ENCODE measurements around the gene CREBRF. TPM values are rescaled to one million over a fixed set of nuclear protein-coding genes. Genes with fewer than 3 reads are reported as not detected.
"Not testable (repeated sequence)": the region's sequence is repeated elsewhere in the genome, so short reads cannot be mapped to it uniquely, and the experiment has no call there.

The CREBRF gene
- total and polyA plus RNA-seq, 2 experiments from 2014 or later: 5.8 to 11.9 TPM

- Histone ChIP-seq H3K36me3 (peaks cover 4% of the 10 kb centered on the region), H3K4me3 (no peak overlapping the region), H3K27ac (peak overlapping the region; percentile 92), H3K27me3 (no peaks in the 10 kb centered on the region), H3K4me1 (ENCODE audit: low read depth) (peaks cover 24% of the 10 kb centered on the region), H3K9me3 (ENCODE audit: low read depth) (no peaks in the 10 kb centered on the region)
- TF ChIP-seq CTCF (IDR thresholded peaks at IDR 0.05; ENCODE audit: low read depth, low read length): no peak
- DNase-seq (ENCODE audit: low read depth in 1 of 2, low spot score in 1 of 2): no peak
Observed at GRCh38 chr5:173029499-173029921, 26.6 kb upstream of the CREBRF start.

GRCh38 chr5:173032096-173032495, 24.1 kb upstream of the CREBRF start:
- DNase-seq (ENCODE audit: low read depth in 1 of 2, low spot score in 1 of 2); H3K27ac ChIP-seq; H3K27me3 ChIP-seq; H3K4me3 ChIP-seq; H3K36me3 ChIP-seq; H3K9me3 ChIP-seq (ENCODE audit: low read depth): not testable (repeated sequence)
- peaks cover 24% of the 10 kb centered on the region for H3K4me1 ChIP-seq (ENCODE audit: low read depth)

GRCh38 chr5:173032730-173033129, 23.4 kb upstream of the CREBRF start:
- Histone ChIP-seq H3K27ac (no peak overlapping the region), H3K9me3 (ENCODE audit: low read depth) (no peaks in the 10 kb centered on the region), H3K4me3 (no peak overlapping the region), H3K36me3 (peaks cover 10% of the 10 kb centered on the region), H3K4me1 (ENCODE audit: low read depth) (peaks cover 24% of the 10 kb centered on the region), H3K27me3 (no peaks in the 10 kb centered on the region)
- no peak for DNase-seq (ENCODE audit: low read depth in 1 of 2, low spot score in 1 of 2)
- no peak for TF ChIP-seq CTCF (IDR thresholded peaks at IDR 0.05; ENCODE audit: low read depth, low read length)

GRCh38 chr5:173033923-173034322, 22.2 kb upstream of the CREBRF start:
- H3K27me3 ChIP-seq: no peaks in the 10 kb centered on the region
- peak overlapping the region; percentile 40 for H3K27ac ChIP-seq
- H3K4me3 ChIP-seq: no peak overlapping the region
- H3K9me3 ChIP-seq (ENCODE audit: low read depth): no peaks in the 10 kb centered on the region
- no peak for TF ChIP-seq CTCF (IDR thresholded peaks at IDR 0.05; ENCODE audit: low read depth, low read length)
- DNase-seq (ENCODE audit: low read depth in 1 of 2, low spot score in 1 of 2): no peak
- H3K36me3 ChIP-seq: peaks cover 10% of the 10 kb centered on the region
- H3K4me1 ChIP-seq (ENCODE audit: low read depth): peaks cover 13% of the 10 kb centered on the region

- Histone ChIP-seq H3K27ac (no peak overlapping the region), H3K27me3 (no peaks in the 10 kb centered on the region), H3K9me3 (ENCODE audit: low read depth) (no peaks in the 10 kb centered on the region), H3K36me3 (peaks cover 7% of the 10 kb centered on the region), H3K4me3 (no peak overlapping the region), H3K4me1 (ENCODE audit: low read depth) (no peaks in the 10 kb centered on the region)
- no peak for TF ChIP-seq CTCF (IDR thresholded peaks at IDR 0.05; ENCODE audit: low read depth, low read length)
- no peak for DNase-seq (ENCODE audit: low read depth in 1 of 2, low spot score in 1 of 2)
Observed at GRCh38 chr5:173035904-173036707, 20.0 kb upstream of the CREBRF start.

GRCh38 chr5:173039188-173039587, 17.0 kb upstream of the CREBRF start:
- no peak for DNase-seq (ENCODE audit: low read depth in 1 of 2, low spot score in 1 of 2)
- H3K4me1 ChIP-seq (ENCODE audit: low read depth): no peaks in the 10 kb centered on the region
- no peaks in the 10 kb centered on the region for H3K9me3 ChIP-seq (ENCODE audit: low read depth)
- H3K4me3 ChIP-seq: no peak overlapping the region
- H3K36me3 ChIP-seq: peaks cover 7% of the 10 kb centered on the region
- no peaks in the 10 kb centered on the region for H3K27me3 ChIP-seq
- TF ChIP-seq CTCF (IDR thresholded peaks at IDR 0.05; ENCODE audit: low read depth, low read length): no peak
- H3K27ac ChIP-seq: no peak overlapping the region

Measured in cardiac muscle cell (in vitro differentiated cells and primary cell).